Measurements from ENCODE around the gene CHADL. TPM values are rescaled to one million over a fixed set of nuclear protein-coding genes. Genes with fewer than 3 reads are reported as not detected.

Gene CHADL
- total RNA-seq, 1 experiment from 2014 or later = 0.33 TPM

DNA sequence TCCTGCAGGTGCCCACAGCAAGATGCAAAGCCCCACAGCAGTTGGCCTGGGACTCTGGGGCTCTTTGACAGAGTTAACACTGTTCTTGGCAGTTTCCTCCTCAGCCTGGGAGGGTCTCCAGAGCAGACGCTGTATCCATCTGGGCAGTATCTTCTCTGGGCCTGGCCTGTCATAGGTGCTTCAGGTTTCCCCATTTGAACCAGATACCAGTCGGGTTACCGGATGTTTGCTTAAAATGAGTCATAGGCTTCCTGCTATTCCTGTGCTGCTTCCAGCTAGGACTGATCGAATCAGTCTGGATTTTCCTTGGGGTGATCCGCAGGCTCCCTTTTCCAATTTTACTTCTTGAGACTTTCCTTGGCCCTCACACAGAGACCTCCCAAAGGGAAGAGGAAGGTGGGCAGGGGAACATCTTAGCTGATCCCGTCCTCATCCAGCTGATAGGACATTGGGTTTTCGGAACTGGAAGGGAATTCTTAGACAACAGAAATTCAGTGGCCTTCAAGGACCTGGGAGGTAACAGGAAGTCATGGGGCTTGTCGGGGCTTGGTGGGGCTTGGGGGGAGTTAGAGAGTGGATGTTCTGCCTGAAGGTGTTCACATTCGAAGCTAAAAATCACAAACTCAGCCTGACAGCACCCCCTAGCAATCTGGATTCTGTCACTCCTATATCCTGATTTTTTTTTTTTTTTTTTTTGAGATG, 47.7 kb upstream of the CHADL start:
- ChIA-PET POLR2A (interaction anchor here (0.5 to 0.7 kb wide), 4 partner anchors 8 to 202 kb away, joined by 4 to 8 read pairs (median 6); partner anchors contain the start of gene ZC3H7B), CTCF (interaction anchor here (0.7 kb wide), 2 partner anchors 38 to 96 kb away, joined by 6 to 8 read pairs; no protein-coding TSS in a partner anchor)
- H3K9me3 ChIP-seq (ENCODE audit: control insufficient read depth, insufficient read depth, low read depth, low read length) = no peaks in the 10 kb centered on the region
- in situ Hi-C loops (cut with HindIII; ENCODE audit: low pct_unique_long_range_greater_than_20kb, low sequenced_read_pairs) = no loop called here
- BruUV-seq (replicated peaks) = no TSS peak
- H3K27ac ChIP-seq (ENCODE audit: low read length) = peak overlapping the region; percentile 95
- peak; percentile 59 for TF ChIP-seq POLR2AphosphoS5 (IDR thresholded peaks at IDR 0.05; ENCODE audit: low read depth, low read length)
- TF ChIP-seq, protein P1, sequence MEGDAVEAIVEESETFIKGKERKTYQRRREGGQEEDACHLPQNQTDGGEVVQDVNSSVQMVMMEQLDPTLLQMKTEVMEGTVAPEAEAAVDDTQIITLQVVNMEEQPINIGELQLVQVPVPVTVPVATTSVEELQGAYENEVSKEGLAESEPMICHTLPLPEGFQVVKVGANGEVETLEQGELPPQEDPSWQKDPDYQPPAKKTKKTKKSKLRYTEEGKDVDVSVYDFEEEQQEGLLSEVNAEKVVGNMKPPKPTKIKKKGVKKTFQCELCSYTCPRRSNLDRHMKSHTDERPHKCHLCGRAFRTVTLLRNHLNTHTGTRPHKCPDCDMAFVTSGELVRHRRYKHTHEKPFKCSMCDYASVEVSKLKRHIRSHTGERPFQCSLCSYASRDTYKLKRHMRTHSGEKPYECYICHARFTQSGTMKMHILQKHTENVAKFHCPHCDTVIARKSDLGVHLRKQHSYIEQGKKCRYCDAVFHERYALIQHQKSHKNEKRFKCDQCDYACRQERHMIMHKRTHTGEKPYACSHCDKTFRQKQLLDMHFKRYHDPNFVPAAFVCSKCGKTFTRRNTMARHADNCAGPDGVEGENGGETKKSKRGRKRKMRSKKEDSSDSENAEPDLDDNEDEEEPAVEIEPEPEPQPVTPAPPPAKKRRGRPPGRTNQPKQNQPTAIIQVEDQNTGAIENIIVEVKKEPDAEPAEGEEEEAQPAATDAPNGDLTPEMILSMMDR (IDR thresholded peaks at IDR 0.05) = no peak
- intact Hi-C loops (cut with micrococcal nuclease; ENCODE audit: unreplicated experiment) = no loop called here
- peak overlapping the region; percentile 8 to 40; a peak in 3 of 4 replicates for H3K4me3 ChIP-seq (ENCODE audit: low read depth in 2 of 2, low read length in 2 of 2)
- peaks cover 40% of the 10 kb centered on the region for H3K4me1 ChIP-seq (ENCODE audit: control insufficient read depth, insufficient read depth, low read length)
- H3K36me3 ChIP-seq (ENCODE audit: control insufficient read depth, insufficient read depth, low read length) = peaks cover 5% of the 10 kb centered on the region; the same call in 1 of the 2 replicates
- no peaks in the 10 kb centered on the region for H3K27me3 ChIP-seq (ENCODE audit: control insufficient read depth, insufficient read depth, low read length)
- ATAC-seq = peak; percentile 61
- peak; percentile 83 for DNase-seq (ENCODE audit: low read depth, low spot score)

DNA sequence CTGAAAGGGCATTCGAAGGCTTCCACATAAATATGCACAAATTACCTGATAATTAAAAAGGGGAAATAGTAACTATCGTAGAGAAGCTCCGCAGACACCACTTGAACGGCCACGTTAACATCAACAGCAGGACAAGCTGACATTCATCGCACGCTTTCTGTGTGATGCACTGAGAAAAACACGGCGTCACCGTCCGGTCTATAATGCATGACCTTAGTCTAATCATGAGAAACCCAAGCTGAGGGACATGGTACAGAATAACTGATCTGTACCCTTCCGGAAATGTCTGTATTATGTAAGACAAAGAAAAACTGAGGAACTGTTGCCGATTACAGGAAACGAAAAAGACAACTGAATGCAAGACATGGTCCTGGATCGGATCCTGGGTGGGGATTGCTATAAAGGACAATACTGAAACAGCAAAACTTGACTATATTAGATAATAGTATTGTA, 45.9 kb upstream of the CHADL start:
- peaks cover 41% of the 10 kb centered on the region for H3K4me1 ChIP-seq (ENCODE audit: control insufficient read depth, insufficient read depth, low read length)
- DNase-seq (ENCODE audit: low read depth, low spot score) = no peak
- BruUV-seq (replicated peaks) = TSS peak; percentile 96
- TF ChIP-seq POLR2AphosphoS5 (IDR thresholded peaks at IDR 0.05; ENCODE audit: low read depth, low read length) = no peak
- TF ChIP-seq, protein P1 (IDR thresholded peaks at IDR 0.05) = no peak
- TF ChIP-seq SIN3A (IDR thresholded peaks at IDR 0.05; ENCODE audit: borderline replicate concordance, insufficient read depth, low read depth, low read length) = no peak
- no peak for TF ChIP-seq TCF7L2 (IDR thresholded peaks at IDR 0.05; ENCODE audit: low read depth, low read length)
- TF ChIP-seq, protein P2, sequence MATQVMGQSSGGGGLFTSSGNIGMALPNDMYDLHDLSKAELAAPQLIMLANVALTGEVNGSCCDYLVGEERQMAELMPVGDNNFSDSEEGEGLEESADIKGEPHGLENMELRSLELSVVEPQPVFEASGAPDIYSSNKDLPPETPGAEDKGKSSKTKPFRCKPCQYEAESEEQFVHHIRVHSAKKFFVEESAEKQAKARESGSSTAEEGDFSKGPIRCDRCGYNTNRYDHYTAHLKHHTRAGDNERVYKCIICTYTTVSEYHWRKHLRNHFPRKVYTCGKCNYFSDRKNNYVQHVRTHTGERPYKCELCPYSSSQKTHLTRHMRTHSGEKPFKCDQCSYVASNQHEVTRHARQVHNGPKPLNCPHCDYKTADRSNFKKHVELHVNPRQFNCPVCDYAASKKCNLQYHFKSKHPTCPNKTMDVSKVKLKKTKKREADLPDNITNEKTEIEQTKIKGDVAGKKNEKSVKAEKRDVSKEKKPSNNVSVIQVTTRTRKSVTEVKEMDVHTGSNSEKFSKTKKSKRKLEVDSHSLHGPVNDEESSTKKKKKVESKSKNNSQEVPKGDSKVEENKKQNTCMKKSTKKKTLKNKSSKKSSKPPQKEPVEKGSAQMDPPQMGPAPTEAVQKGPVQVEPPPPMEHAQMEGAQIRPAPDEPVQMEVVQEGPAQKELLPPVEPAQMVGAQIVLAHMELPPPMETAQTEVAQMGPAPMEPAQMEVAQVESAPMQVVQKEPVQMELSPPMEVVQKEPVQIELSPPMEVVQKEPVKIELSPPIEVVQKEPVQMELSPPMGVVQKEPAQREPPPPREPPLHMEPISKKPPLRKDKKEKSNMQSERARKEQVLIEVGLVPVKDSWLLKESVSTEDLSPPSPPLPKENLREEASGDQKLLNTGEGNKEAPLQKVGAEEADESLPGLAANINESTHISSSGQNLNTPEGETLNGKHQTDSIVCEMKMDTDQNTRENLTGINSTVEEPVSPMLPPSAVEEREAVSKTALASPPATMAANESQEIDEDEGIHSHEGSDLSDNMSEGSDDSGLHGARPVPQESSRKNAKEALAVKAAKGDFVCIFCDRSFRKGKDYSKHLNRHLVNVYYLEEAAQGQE (IDR thresholded peaks at IDR 0.05; ENCODE audit: insufficient read depth in 1 of 2, low read depth in 2 of 2, low read length in 1 of 2) = no peak
- in situ Hi-C loops (cut with HindIII; ENCODE audit: low pct_unique_long_range_greater_than_20kb, low sequenced_read_pairs) = no loop called here
- intact Hi-C loops (cut with micrococcal nuclease; ENCODE audit: unreplicated experiment) = no loop called here
- ATAC-seq = no peak
- peak overlapping the region; percentile 95 for H3K27ac ChIP-seq (ENCODE audit: low read length)
- no peaks in the 10 kb centered on the region for H3K9me3 ChIP-seq (ENCODE audit: control insufficient read depth, insufficient read depth, low read depth, low read length)
- ChIA-PET CTCF (no interaction called here), POLR2A (interaction anchor here (0.6 kb wide), 1 partner anchor 42 kb away, joined by 8 read pairs; no protein-coding TSS in a partner anchor)
- no peaks in the 10 kb centered on the region for H3K27me3 ChIP-seq (ENCODE audit: control insufficient read depth, insufficient read depth, low read length)
- peaks cover 9% of the 10 kb centered on the region for H3K36me3 ChIP-seq (ENCODE audit: control insufficient read depth, insufficient read depth, low read length)
- peak overlapping the region; percentile 68 to 77 for H3K4me3 ChIP-seq (ENCODE audit: low read depth in 2 of 2, low read length in 2 of 2)
